ENCODE measurements around the gene GAS5.

DNA sequence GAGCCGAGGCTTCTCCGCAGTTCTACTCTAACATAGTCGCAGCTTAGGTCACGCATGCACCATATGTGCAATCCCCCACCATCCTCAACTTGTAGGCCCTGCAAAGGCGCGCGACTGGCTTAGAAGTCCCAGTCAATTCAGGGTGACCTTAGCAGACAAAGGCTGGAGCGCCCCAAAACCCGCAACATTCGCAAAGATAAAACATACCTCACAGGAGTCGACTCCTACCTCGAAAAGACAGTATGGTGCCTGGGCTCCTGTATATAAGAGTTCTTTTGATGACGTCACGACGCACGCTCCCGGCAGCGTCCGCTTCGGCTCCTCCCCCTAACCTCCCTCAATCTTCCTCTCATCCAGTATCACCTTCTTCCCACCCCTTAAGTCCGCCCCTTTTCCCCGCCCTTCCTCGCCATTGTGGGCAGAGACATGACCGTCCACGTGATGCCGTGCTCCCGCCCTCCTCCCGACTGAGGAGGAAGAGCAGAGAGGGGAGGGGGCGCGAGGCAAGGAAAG lies at the start of gene GAS5:
- TF ChIP-seq CTCF (conservative IDR thresholded peaks at IDR 0.05; ENCODE audit: low read length), result no peak
- TF ChIP-seq EZH2phosphoT487 (IDR thresholded peaks at IDR 0.05; ENCODE audit: borderline replicate concordance, low read depth, low read length), result no peak
